ENCODE measurements around the gene IL15. TPM values are rescaled to one million over a fixed set of nuclear protein-coding genes. Genes with fewer than 3 reads are reported as not detected.

IL15 gene
- total RNA-seq, 2 donors from 2014 or later, result 2.7 to 4.9 TPM

DNA sequence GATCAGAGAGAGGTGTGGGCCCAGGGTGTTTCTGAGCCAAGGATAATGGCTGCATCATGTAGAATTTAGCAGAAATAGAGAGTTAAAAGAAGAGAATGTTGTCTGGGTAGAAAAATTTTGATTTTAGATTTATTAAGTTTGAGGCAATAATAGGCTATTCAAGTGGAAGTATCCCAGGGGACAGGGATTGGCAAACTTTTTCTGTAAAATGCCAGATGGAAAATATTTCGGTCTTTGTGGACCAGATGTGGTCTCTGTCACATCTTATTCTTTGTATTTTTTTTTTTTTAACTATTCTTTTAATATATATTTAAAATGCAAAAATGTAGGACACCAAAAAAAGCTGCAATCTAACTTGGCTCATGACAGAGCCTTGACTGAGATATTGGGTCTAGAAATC, 33.1 kb downstream of the IL15 start:
- intact Hi-C loops (cut with DNase I), result no loop called here
- no peaks in the 10 kb centered on the region for H3K9me3 ChIP-seq
- no peak overlapping the region for H3K27ac ChIP-seq
- H3K36me3 ChIP-seq, result no peaks in the 10 kb centered on the region
- DNase-seq, result no peak
- H3K4me3 ChIP-seq, result no peak overlapping the region
- no peak overlapping the region for H3K9ac ChIP-seq (ENCODE audit: low read depth in 2 of 2, low read length in 2 of 2)
- TF ChIP-seq, protein P1, sequence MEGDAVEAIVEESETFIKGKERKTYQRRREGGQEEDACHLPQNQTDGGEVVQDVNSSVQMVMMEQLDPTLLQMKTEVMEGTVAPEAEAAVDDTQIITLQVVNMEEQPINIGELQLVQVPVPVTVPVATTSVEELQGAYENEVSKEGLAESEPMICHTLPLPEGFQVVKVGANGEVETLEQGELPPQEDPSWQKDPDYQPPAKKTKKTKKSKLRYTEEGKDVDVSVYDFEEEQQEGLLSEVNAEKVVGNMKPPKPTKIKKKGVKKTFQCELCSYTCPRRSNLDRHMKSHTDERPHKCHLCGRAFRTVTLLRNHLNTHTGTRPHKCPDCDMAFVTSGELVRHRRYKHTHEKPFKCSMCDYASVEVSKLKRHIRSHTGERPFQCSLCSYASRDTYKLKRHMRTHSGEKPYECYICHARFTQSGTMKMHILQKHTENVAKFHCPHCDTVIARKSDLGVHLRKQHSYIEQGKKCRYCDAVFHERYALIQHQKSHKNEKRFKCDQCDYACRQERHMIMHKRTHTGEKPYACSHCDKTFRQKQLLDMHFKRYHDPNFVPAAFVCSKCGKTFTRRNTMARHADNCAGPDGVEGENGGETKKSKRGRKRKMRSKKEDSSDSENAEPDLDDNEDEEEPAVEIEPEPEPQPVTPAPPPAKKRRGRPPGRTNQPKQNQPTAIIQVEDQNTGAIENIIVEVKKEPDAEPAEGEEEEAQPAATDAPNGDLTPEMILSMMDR (IDR thresholded peaks at IDR 0.05), result no peak
- no peaks in the 10 kb centered on the region for H3K27me3 ChIP-seq
- no peaks in the 10 kb centered on the region for H3K4me1 ChIP-seq

DNA sequence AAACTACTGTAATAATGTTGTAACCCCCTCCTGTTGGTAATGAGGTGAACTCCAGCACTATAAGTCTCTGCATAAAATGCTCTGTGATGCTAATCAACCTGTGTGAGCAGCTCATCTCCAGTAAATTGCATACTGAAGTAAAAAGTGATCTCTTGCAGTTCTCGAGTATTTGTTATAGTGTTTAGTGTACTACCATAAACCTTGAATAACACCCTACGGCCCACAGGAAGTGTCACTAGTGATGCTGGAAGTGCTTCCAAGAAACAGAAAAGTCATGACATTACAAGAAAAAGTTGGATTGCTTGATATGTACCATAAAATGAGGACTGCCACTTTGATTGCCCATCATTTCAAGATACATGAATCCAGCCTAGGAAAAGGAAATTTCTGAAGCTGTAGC, 39.0 kb downstream of the IL15 start:
- DNase-seq, result no peak
- H3K9ac ChIP-seq (ENCODE audit: low read depth in 2 of 2, low read length in 2 of 2), result no peak overlapping the region
- TF ChIP-seq, protein P1 (IDR thresholded peaks at IDR 0.05), result no peak
- no peaks in the 10 kb centered on the region for H3K27me3 ChIP-seq
- no peak overlapping the region for H3K4me3 ChIP-seq
- peaks cover 25% of the 10 kb centered on the region for H3K4me1 ChIP-seq
- peak overlapping the region; percentile 64 for H3K27ac ChIP-seq
- H3K36me3 ChIP-seq, result no peaks in the 10 kb centered on the region
- no peaks in the 10 kb centered on the region for H3K9me3 ChIP-seq
- intact Hi-C loops (cut with DNase I), result no loop called here

DNA sequence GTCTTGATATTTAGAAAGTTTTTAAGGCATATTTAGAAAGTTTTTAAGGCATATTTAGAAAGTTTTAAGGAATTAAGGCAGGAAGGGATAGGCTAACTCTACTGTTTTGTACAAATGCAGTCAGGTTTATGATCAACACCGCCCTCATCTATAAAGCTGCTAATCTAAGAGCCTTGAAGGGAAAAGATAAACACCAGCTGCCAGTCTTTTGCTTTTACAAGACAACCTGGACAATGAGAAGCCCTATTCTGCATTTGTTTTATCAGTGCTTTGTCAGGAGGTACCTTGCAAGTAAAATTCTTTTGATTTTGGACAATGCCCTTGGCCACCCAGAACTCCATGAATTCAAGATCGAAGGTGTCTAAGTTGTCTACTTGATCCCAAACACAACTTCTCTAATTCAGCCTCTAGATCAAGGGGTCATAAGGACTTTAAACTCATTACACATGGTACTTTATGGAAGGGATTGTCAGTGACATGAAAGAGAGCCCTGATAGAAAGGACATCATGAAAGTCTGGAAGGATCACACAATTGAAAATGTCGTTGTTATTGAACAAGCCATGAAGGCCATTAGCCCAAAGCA, 39.8 kb downstream of the IL15 start:
- Histone ChIP-seq H3K9me3 (no peaks in the 10 kb centered on the region), H3K27ac (peak overlapping the region; percentile 64), H3K4me1 (peaks cover 25% of the 10 kb centered on the region), H3K27me3 (no peaks in the 10 kb centered on the region), H3K4me3 (no peak overlapping the region), H3K9ac (ENCODE audit: low read depth in 2 of 2, low read length in 2 of 2) (no peak overlapping the region), H3K36me3 (no peaks in the 10 kb centered on the region)
- peak; percentile 53 for DNase-seq
- intact Hi-C loops (cut with DNase I), result no loop called here
- TF ChIP-seq, protein P1 (IDR thresholded peaks at IDR 0.05), result no peak

DNA sequence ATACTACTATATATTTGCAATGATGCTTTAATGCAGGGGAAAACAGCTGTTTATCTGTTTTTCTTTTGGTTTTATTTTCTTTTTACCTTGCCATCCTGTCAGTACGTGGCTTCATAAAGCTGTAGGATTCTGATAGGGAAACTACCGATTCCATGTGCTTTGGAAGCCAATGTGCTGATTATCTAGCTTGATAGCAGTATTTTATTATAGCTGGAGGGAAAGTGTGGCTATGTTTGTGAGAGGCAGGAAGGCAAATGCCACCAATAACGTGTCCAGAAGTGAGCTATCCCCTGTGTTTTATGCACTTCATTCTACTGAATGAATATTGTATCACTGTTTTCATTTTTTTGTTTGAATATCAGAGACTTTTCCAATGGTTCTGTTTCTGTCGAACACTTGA, 43.7 kb downstream of the IL15 start:
- Histone ChIP-seq H3K9me3 (no peaks in the 10 kb centered on the region), H3K36me3 (no peaks in the 10 kb centered on the region), H3K27me3 (no peaks in the 10 kb centered on the region), H3K27ac (peak overlapping the region; percentile 49), H3K9ac (ENCODE audit: low read depth in 2 of 2, low read length in 2 of 2) (no peak overlapping the region), H3K4me1 (peaks cover 21% of the 10 kb centered on the region), H3K4me3 (no peak overlapping the region)
- TF ChIP-seq, protein P1 (IDR thresholded peaks at IDR 0.05), result no peak
- intact Hi-C loops (cut with DNase I), result no loop called here
- DNase-seq, result no peak

DNA sequence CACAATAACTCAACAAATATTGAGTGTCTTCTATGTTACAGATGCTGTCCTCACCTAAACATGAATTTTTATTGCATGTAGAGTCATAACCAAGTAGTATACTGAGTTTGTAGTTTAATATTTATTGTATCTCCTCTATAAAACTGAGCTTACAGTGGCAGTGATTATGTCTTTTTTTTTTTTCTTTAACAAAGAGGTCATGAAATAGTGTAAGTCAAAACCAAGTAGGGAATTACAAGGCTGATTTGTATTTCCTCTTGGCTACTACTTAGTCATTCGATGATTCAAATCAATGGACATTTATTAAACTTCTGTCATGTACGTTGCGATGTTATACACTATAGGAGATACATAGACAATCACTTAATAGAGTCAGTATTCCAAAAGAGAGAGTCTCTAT, 48.4 kb downstream of the IL15 start:
- no peak overlapping the region for H3K27ac ChIP-seq
- no peaks in the 10 kb centered on the region for H3K27me3 ChIP-seq
- intact Hi-C loops (cut with DNase I), result no loop called here
- TF ChIP-seq, protein P1 (IDR thresholded peaks at IDR 0.05), result no peak
- H3K36me3 ChIP-seq, result no peaks in the 10 kb centered on the region
- no peak overlapping the region for H3K9ac ChIP-seq (ENCODE audit: low read depth in 2 of 2, low read length in 2 of 2)
- peaks cover 7% of the 10 kb centered on the region for H3K4me1 ChIP-seq
- H3K9me3 ChIP-seq, result no peaks in the 10 kb centered on the region
- no peak overlapping the region for H3K4me3 ChIP-seq
- no peak for DNase-seq
